NCI-H345 (cell line): ENCODE data around the gene HYAL3.
A peak's percentile ranks its signal among the peaks of the same experiment; 100 is the strongest.

Source experiments
- DNase-seq: peaks from one replicate; lab custom pipeline; 2025; lab: John Stamatoyannopoulos, UW

Gene HYAL3

DNA sequence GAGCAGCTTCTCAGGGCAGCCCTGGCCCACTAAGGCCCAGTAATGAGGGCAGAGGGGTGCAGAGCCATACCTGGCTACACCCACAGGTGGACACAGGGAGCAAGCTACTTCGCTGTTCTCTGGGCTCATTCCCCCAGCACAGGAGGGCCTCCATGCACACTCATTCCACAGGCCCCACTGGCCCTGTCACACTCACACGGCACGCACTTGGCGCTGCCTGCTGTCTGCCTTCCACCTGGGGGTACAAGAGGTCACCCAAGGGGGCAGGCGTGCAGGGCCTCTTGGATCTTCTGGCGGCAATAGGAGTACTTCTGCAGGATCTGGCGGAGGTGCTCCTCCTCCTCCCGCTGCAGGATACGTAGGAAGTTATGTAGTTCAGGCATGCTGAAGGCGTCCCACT lies 31.1 kb upstream of the HYAL3 start:
- no peak for DNase-seq

DNA sequence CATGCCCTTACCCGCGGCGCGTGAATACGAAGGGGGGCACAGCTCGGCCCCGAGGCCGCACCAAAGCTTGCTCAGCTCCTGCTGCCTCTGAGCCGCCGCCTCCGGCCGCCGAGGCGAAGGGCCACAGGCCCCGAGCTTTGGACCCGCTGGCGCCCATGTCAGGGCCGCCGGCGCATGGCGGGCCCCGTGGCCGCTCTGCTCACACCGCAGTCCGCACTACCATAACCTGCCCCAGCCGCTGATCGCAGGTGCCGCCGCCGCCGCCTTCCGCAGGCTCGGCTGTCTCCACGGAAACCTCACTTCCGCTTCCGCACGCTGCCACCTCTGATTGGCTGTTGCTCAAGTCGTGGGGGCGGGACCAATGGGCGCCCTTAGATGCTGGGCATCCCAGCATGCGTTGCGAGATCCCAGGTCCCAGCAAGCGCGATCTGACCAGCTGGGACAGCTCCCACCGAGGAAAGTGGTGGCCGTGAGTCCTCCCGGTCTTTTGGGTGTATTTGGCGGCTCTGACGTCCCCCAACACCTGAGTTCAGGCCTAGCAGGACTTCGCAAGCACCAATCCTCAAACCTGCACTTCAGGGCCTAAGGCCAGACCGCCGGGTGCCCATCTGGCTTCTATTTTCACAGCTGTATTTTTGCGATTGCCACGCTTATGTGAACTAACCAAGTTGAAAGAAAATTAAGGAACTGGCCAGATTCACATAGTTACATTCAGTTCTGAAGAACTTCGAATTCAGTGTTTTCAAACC lies 28.9 kb upstream of the HYAL3 start, which contains the start of gene TUSC2:
TUSC2 (minus strand) TSS at position 281 of the 749 bp plus-strand sequence; CDS start at position 157, 124 bp downstream.
- DNase-seq, result peak; percentile 92

DNA sequence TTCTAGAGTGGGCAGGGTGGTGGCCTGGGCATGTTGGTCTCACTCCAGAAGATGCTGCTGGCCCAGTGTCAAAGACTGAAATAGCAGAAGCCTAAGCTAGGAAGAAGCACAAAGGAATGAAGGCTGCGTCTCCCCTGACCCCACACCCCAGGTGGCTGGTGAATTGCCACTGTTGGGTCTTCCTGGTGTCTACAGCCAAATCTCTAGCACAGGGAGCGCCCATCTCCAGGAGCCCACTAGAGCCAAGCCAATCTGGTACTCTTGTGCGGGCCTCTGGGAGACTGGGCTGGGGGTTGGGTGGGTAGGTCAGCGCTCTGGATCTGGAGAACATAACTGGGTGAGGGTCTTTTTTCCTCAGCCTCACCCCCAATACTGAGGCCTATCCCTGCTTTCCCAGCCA lies 27.9 kb upstream of the HYAL3 start:
- DNase-seq, result no peak

DNA sequence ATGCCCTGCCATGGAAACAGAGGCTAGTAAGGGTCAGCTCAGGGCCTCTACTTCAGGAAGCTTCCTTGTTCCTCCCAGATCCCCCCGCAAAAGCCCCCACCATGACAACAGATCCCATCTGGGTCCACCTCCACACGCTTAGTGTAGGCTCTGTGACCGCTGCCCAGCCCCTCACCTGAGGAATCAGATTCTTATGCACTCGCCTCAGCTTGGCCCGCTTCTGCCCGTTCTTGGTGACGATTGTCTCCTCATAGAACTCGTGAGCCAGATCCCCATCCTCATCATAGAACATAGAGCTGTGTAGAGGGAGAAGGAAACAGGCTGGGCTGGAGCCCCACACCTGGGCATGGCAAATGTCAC lies 27.0 kb upstream of the HYAL3 start:
- DNase-seq, result no peak

DNA sequence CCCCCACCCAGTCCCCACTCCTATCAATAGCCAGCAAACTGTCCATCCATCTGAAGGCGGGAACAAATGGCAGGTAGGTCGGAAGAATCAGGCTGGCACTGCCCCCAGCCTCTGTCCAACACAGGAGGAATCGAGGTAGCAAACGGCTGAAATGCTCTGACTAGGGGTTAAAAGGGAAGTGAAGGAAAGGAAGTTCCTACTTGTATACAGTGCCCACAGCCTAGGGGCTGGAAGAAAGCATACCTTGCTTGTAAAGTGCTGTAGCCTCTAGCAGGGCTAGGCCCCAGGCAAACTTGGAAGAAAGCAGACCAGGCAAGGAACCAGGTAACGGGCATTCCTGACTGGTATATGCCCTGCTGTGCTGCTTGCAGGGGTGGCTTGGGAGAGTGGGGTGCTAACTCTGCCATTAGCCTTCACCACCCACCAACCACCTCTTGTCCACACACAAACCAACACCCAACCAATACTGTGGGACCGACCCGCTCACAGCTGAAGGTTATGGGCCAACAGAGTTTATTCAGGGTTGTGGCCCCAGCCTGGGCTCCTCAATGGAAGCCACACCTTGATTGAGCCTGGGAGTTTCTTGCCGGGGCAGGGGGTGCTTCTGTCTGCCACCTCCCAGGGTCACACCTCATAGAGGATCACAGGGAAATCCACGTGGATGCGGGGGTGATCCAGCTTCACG lies 26.4 kb upstream of the HYAL3 start:
- no peak for DNase-seq

DNA sequence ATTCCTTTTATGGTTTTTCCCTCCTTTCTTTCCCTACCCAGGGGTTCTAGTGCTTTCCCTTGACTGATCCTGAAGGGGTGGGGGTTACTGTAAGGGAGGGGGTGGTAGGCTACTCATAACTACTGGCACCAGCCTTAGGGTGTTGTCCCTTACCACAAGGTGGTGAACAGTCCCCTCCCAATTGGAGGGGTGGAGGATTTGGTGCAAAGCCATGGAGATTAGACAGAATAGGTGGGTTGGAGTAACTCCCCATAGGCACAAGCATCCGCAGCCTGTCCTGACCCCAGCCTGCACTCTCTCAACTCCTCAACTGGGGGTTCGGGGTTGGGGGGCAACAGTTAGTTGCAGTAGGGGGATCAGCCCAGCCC lies 25.9 kb upstream of the HYAL3 start:
- DNase-seq, result no peak

DNA sequence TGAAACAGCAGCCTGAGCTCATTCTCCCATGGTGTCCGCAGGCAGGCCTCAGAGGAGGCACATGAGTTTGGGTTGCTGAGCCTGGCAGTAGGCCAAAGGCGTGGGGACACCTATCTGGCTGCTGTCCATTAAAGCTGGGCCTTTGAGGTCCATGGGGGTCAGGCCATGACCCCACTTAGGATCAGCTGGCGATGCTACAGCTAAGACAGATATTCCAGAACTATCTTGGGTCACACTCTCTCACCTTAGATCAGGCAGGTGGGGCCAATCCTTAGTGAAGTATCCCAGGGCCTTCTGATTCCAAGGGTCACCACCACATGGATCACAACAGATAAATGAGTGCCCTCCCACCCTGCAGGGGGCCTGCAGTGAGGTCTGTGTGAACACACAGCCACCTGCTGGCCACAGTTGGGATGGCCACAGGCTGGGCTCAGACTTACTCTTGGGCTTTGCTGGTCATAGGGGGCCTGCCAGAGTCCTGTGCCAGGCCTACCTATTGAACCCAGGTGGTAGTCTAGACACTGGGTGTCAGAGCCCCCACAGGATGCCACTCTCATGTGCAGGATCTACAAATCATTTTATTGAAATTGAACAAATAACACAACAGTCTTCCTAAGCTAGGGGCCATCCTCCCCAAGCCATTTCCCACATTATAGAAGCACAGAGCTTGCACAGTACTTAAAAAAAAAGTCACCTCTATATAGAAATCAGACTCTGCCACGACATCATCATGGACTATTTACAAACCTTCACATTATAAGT lies 25.3 kb upstream of the HYAL3 start:
- peak; percentile 45 for DNase-seq

- DNase-seq, result no peak
These were observed 24.5 kb upstream of the HYAL3 start for GRCh38 chr3:50323614-50324199.

DNA sequence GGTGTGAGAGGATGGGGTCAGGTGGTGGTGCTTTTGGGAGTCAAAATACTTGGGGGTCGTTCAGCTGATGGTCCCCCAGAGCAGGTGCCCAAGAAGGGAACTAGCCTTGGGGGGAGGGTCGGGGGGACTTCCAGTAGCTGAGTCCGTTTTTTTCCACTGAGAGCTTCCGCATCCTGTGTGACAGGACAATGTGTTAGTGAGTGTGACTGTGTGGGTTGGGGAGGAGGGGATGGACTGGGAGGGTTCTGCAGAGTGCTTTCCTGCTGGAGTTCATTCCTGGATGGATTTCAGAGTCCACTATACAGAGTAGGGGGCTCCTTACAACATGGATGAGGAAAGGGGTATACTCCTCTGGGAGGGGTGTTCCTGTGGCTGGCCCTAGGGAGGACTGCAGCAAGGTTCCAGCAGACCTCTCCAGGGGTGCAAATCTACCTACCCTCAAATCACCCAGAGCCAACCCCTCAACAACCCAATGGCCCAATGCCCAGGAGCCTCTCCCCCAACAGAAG lies 23.9 kb upstream of the HYAL3 start:
- DNase-seq, result no peak

DNA sequence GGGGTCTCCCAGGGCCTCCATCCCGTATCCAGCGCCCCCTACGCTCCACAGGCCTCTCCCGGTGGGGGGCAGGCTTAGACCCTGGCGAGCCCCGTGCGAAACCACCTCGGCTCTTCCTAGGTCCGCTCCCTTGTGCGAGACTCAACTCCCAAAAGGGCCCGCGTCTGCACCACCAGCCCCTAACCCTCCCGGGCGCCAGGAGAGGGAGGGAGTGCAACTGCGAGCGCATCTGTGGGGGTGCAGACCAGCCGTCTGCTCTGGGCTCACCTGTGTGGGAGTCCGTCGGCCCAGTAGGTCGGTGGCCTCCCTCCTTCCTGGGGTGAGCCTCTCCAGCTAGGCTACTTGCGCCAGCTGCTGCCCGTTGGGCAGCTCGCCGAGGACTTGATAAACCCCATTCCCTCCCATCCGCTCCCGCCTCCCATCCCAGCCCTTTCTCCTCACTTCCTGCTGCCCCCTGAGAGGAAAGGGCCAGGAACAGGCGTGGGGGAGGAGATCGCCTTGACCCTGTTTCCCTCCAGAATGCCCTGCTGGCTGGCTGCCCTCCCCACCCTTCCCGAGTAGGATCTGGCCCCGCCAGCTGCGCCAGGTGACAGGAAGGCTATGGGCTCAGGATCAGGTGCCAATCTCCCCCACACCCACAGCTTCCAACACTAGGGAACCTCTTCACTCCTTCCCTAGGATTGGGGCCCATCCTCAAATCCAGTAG lies 23.3 kb upstream of the HYAL3 start, which contains the start of gene HYAL2:
HYAL2 (minus strand) TSS at position 360 of the 706 bp plus-strand sequence. CDS start 2,256 bp downstream, outside the sequence.
- no peak for DNase-seq

DNA sequence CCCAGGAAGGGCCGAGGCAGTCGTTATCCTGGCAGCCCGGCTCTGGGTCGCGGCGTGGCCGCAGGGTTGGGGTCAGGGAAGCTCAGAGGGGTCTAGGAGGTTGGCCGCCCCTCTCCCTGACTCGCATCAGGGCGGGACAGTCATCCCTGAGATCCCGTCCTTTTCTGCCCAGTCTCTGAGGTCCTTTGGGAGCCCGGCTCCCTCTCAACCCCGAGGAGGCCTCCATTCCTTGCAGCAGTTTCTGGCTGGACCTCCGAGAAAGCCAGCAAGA lies 22.8 kb upstream of the HYAL3 start:
- no peak for DNase-seq

GRCh38 chr3:50321336-50322114 lies 22.3 kb upstream of the HYAL3 start:
- peak; percentile 77 for DNase-seq

DNA sequence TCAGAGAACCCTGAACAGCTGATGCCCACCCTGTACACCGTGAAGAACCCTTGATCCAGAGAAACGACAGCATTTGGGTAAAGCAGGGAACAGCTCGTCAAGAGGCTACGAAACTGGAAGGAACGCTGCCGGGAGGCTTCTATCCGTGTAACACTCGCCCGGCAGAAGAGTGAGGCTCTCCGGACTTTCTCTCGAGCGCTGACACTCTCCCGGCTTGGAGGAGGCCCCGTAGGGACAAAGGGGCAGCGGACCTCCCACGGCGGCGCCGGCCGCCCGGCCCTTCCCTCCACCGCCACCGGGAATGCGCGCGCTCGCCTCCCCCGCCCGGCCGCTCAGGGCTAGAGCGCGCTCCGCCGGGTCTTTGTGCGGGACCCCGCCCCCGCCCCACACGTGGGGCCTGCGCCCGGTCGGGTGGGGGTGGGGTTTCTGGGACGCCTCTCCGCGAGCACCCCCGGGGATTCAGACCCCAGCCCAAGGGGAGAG lies 21.7 kb upstream of the HYAL3 start:
- DNase-seq, result peak; percentile 77

GRCh38 chr3:50319894-50320625 lies 20.9 kb upstream of the HYAL3 start:
- DNase-seq, result no peak

- DNase-seq, result no peak
These were observed 20.1 kb upstream of the HYAL3 start for GRCh38 chr3:50319181-50319893.

- DNase-seq, result no peak
These were observed 19.4 kb upstream of the HYAL3 start for GRCh38 chr3:50318615-50319014.

DNA sequence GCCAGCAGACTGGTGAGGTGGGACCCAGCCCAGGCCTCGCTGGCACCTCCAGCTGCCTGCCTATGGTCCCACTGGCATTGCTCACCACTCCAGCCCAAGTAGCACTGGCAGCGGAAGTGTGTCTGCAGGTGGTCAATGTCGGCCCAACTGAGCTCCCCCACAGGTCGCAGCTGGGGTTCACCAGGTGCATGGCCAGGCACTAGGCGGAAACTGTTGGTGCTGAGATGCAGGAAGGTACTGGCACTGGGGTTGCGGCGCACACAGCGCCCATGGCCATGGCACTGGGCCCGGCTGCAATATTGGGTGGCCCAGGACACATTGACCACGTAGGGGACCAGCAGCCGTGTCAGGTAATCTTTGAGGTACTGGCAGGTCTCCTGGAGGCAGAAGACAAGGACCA lies 19.0 kb upstream of the HYAL3 start:
- no peak for DNase-seq

GRCh38 chr3:50317300-50317699 lies 18.1 kb upstream of the HYAL3 start:
- no peak for DNase-seq

DNA sequence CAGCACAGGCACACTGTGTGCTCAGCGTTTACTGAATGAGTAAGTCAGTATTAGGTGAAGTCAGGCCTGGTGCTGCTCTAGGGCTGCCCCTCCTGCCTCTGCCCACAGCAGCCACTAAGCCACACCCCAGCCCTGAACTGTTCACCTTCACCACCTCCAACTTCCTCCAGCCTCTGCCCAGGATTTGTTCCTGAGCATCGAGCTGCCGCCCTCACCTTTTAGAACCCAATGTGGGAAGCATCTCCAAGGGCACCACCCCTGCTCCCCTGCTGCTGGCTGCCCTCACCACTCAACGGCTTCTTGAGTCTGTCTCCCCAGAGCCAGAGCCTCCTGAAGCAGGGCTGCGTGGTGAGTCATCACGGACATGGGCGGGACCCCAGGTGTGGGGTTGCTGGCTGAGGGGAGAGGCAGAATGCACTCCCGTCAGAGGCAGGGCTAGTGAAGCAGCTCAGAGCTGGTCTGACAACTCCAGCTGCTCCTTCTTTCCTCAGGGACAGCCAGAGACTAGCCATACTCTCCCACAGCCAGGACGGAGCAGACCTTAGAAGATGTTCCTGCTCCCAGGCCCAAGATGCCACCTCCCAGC lies 17.5 kb upstream of the HYAL3 start:
- DNase-seq, result no peak
